SH-SY5Y (cell line): ENCODE results near the gene PVALEF.

ENCODE experiments used
- GATA2 ChIP-seq: IDR thresholded peaks from 2 replicates; pipeline ENCODE4 v1.6.1; 2011; ENCODE audit warnings: mild to moderate bottlenecking, low read depth, low read length
- GATA3 ChIP-seq: IDR thresholded peaks from 2 replicates; pipeline ENCODE4 v1.6.1; 2011; ENCODE audit warnings: low read depth, mild to moderate bottlenecking, low read length, moderate library complexity

DNA sequence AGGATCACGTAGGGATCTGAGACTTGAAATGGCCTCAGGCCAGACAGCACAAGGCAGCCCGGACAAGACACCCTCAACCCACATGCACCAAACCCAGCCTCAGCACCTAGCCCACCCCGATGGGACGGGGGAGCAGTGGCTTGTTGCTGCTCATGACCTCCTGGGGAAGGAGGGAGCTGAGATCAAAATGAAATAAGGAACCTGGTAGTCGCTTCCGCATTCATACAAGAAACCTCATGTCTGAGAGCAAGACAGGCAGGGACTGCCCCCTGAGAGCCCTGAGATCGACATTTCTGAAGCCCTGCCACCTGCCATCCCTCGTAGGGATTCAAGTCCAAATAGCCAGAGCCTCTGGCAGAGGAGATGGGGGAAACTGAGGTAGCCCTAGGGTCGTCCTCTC, 63.1 kb downstream of the PVALEF start:
- no peak for TF ChIP-seq GATA3
- no peak for TF ChIP-seq GATA2
